K562 (cell line): ENCODE data around the gene CUL9. TPM values are rescaled to one million over a fixed set of nuclear protein-coding genes. Genes with fewer than 3 reads are reported as not detected.

ENCODE experiments used
- MED1 ChIP-seq: sonication (generic); formaldehyde crosslinking; IDR thresholded peaks from 2 replicates; pipeline ENCODE4 v1.8.1; 2023; ENCODE audit warnings: missing genetic modification reagents, borderline replicate concordance
- NR2F6 ChIP-seq: fragments of 450-650 bp; formaldehyde crosslinking; IDR thresholded peaks from 2 replicates; pipeline ENCODE4 v1.4.0; 2020; ENCODE audit warnings: mild to moderate bottlenecking
- RNF2 ChIP-seq: sonication (generic); IDR thresholded peaks from 2 replicates; pipeline ENCODE4 v1.6.1; 2016
- SP2 ChIP-seq: IDR thresholded peaks from 2 replicates; pipeline ENCODE4 v1.6.1; 2011; ENCODE audit warnings: mild to moderate bottlenecking, low read depth, low read length, moderate library complexity; ENCODE audit not compliant: poor library complexity, severe bottlenecking; ENCODE audit errors: extremely low read depth
- TEAD4 ChIP-seq, 2 experiments: sonication (generic) in 1 of 2; formaldehyde crosslinking in 1 of 2; IDR thresholded peaks; 2 replicates each; pipeline versions ENCODE4 v1.6.1 to v1.8.0; 2012 to 2022; ENCODE audit warnings: borderline replicate concordance in 1 of 2, inconsistent platforms in 1 of 2, low read length in 1 of 2, mild to moderate bottlenecking in 1 of 2, missing genetic modification reagents in 1 of 2
- TGIF2 ChIP-seq: sonication (generic); formaldehyde crosslinking; IDR thresholded peaks from 2 replicates; pipeline ENCODE4 v1.8.1; 2022; ENCODE audit warnings: mild to moderate bottlenecking, missing genetic modification reagents, moderate library complexity
- polyA plus RNA-seq, 8 experiments: library from polyadenylated mRNA; depleted of rRNA in 4 of 8; stranded (reverse) in 5 of 8; unstranded in 3 of 8; fragments of >200 nt; fragmentation: Nextera tagmentation in 2 of 8; fragmentation: Illumina TruSeq in 1 of 8; extraction: Ambion mirVana in 2 of 8; extraction: Trizol in 1 of 8; gene quantifications; 2 replicates each; pipeline versions ENCODE4 v1.2.1 to v1.2.3, GENCODE V29; 2011 to 2014; ENCODE audit warnings: inconsistent platforms in 1 of 8, missing spikeins in 1 of 8
- total RNA-seq, 7 experiments: library from RNA; depleted of rRNA in 6 of 7; stranded (reverse); fragments of >200 nt in 6 of 7; fragmentation: Illumina TruSeq in 2 of 7; extraction: Trizol in 2 of 7; gene quantifications; 2 replicates each; pipeline versions ENCODE4 v1.2.1 to v1.2.3, GENCODE V29; 2011 to 2021; ENCODE audit warnings: low replicate concordance in 1 of 7
- TF ChIP-seq, protein P1 (sequence below): fragments of 450-650 bp; IDR thresholded peaks from 2 replicates; pipeline ENCODE4 v1.6.1; 2016; ENCODE audit warnings: mild to moderate bottlenecking, moderate library complexity
- TF ChIP-seq, protein P2 (sequence below): fragments of 150-350 bp; IDR thresholded peaks from 2 replicates; pipeline ENCODE4 v1.6.1; 2014; ENCODE audit warnings: low read depth, mild to moderate bottlenecking, low read length, borderline replicate concordance
- TF ChIP-seq, protein P3 (sequence below), 2 experiments: fragments of 450-650 bp in 1 of 2; sonication (generic) in 1 of 2; formaldehyde crosslinking in 1 of 2; IDR thresholded peaks in 1 of 2; conservative IDR thresholded peaks in 1 of 2; 2 replicates each; pipeline versions ENCODE4 v1.6.1 to v1.8.1; 2016 to 2023; ENCODE audit warnings: mild to moderate bottlenecking in 2 of 2, moderate library complexity in 2 of 2, inconsistent platforms in 1 of 2, missing genetic modification reagents in 1 of 2

Gene CUL9
- total and polyA plus RNA-seq, 9 of the 15 experiments (the other 6 are each of a cell fraction or from before 2014, with no cell fraction given), result 0.50 to 20.7 (median 6.6) TPM

DNA sequence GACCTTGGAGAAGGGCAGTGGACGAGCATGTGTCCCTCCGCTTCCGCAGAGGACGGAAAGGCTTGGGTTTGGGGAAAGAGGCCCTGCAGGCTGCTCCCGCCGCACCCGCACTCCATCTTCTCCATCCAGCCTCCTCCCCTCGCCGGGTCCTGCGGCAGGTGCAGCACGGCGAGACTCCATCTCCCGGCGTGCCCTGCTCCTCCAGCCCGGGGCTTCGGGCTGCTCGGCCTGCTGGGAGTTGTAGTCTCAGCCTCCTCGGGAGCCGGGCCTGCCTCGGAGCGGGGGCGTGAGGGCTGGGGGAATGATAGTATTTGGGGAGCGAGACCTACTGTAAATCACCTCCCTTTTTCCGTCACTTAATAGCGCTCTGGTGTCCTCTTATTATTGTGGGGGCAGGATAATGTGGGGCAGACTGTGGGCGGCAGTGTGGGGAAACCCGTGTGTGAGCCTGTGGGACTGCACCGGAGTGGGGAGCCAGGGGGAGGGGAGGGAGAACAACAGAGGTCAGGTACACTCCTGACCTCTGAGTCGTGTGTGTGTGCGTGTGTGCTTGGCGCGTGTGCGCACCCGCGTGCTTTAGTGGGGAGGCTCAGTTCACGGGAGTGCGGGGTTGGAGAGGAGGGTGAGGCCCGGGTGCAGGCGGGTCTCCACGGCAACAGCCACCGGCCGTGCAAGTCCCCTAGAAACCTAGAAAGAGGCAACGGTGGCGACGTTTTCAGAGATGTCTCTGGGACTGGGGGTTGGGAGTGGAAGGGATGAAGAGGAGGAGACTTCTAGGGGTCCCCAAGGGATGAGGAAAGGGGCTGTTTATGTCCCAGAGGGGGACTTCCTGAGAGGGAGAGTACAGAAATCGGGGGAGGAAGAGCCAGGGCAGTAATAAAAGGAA is 65.4 kb downstream of the CUL9 start (continued):
- TF ChIP-seq, protein P1, sequence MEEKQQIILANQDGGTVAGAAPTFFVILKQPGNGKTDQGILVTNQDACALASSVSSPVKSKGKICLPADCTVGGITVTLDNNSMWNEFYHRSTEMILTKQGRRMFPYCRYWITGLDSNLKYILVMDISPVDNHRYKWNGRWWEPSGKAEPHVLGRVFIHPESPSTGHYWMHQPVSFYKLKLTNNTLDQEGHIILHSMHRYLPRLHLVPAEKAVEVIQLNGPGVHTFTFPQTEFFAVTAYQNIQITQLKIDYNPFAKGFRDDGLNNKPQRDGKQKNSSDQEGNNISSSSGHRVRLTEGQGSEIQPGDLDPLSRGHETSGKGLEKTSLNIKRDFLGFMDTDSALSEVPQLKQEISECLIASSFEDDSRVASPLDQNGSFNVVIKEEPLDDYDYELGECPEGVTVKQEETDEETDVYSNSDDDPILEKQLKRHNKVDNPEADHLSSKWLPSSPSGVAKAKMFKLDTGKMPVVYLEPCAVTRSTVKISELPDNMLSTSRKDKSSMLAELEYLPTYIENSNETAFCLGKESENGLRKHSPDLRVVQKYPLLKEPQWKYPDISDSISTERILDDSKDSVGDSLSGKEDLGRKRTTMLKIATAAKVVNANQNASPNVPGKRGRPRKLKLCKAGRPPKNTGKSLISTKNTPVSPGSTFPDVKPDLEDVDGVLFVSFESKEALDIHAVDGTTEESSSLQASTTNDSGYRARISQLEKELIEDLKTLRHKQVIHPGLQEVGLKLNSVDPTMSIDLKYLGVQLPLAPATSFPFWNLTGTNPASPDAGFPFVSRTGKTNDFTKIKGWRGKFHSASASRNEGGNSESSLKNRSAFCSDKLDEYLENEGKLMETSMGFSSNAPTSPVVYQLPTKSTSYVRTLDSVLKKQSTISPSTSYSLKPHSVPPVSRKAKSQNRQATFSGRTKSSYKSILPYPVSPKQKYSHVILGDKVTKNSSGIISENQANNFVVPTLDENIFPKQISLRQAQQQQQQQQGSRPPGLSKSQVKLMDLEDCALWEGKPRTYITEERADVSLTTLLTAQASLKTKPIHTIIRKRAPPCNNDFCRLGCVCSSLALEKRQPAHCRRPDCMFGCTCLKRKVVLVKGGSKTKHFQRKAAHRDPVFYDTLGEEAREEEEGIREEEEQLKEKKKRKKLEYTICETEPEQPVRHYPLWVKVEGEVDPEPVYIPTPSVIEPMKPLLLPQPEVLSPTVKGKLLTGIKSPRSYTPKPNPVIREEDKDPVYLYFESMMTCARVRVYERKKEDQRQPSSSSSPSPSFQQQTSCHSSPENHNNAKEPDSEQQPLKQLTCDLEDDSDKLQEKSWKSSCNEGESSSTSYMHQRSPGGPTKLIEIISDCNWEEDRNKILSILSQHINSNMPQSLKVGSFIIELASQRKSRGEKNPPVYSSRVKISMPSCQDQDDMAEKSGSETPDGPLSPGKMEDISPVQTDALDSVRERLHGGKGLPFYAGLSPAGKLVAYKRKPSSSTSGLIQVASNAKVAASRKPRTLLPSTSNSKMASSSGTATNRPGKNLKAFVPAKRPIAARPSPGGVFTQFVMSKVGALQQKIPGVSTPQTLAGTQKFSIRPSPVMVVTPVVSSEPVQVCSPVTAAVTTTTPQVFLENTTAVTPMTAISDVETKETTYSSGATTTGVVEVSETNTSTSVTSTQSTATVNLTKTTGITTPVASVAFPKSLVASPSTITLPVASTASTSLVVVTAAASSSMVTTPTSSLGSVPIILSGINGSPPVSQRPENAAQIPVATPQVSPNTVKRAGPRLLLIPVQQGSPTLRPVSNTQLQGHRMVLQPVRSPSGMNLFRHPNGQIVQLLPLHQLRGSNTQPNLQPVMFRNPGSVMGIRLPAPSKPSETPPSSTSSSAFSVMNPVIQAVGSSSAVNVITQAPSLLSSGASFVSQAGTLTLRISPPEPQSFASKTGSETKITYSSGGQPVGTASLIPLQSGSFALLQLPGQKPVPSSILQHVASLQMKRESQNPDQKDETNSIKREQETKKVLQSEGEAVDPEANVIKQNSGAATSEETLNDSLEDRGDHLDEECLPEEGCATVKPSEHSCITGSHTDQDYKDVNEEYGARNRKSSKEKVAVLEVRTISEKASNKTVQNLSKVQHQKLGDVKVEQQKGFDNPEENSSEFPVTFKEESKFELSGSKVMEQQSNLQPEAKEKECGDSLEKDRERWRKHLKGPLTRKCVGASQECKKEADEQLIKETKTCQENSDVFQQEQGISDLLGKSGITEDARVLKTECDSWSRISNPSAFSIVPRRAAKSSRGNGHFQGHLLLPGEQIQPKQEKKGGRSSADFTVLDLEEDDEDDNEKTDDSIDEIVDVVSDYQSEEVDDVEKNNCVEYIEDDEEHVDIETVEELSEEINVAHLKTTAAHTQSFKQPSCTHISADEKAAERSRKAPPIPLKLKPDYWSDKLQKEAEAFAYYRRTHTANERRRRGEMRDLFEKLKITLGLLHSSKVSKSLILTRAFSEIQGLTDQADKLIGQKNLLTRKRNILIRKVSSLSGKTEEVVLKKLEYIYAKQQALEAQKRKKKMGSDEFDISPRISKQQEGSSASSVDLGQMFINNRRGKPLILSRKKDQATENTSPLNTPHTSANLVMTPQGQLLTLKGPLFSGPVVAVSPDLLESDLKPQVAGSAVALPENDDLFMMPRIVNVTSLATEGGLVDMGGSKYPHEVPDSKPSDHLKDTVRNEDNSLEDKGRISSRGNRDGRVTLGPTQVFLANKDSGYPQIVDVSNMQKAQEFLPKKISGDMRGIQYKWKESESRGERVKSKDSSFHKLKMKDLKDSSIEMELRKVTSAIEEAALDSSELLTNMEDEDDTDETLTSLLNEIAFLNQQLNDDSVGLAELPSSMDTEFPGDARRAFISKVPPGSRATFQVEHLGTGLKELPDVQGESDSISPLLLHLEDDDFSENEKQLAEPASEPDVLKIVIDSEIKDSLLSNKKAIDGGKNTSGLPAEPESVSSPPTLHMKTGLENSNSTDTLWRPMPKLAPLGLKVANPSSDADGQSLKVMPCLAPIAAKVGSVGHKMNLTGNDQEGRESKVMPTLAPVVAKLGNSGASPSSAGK, result no peak
- TF ChIP-seq SP2 (peak; percentile 8), MED1 (CRISPR knock-in tag) (no peak), RNF2 (no peak), TEAD4 (IDR thresholded peaks at IDR 0.05; ENCODE audit: low read length) (0 out of 2 replicates have a peak, but pooled peaks have one; percentile 3), TEAD4 (CRISPR knock-in tag; IDR thresholded peaks at IDR 0.05; ENCODE audit: borderline replicate concordance) (no peak), NR2F6 (CRISPR knock-in tag) (no peak), TGIF2 (no peak)
- TF ChIP-seq, protein P2, sequence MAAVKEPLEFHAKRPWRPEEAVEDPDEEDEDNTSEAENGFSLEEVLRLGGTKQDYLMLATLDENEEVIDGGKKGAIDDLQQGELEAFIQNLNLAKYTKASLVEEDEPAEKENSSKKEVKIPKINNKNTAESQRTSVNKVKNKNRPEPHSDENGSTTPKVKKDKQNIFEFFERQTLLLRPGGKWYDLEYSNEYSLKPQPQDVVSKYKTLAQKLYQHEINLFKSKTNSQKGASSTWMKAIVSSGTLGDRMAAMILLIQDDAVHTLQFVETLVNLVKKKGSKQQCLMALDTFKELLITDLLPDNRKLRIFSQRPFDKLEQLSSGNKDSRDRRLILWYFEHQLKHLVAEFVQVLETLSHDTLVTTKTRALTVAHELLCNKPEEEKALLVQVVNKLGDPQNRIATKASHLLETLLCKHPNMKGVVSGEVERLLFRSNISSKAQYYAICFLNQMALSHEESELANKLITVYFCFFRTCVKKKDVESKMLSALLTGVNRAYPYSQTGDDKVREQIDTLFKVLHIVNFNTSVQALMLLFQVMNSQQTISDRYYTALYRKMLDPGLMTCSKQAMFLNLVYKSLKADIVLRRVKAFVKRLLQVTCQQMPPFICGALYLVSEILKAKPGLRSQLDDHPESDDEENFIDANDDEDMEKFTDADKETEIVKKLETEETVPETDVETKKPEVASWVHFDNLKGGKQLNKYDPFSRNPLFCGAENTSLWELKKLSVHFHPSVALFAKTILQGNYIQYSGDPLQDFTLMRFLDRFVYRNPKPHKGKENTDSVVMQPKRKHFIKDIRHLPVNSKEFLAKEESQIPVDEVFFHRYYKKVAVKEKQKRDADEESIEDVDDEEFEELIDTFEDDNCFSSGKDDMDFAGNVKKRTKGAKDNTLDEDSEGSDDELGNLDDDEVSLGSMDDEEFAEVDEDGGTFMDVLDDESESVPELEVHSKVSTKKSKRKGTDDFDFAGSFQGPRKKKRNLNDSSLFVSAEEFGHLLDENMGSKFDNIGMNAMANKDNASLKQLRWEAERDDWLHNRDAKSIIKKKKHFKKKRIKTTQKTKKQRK, result no peak
- TF ChIP-seq, protein P3, sequence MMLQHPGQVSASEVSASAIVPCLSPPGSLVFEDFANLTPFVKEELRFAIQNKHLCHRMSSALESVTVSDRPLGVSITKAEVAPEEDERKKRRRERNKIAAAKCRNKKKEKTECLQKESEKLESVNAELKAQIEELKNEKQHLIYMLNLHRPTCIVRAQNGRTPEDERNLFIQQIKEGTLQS (IDR thresholded peaks at IDR 0.05), result no peak
- TF ChIP-seq, protein P3 (CRISPR knock-in tag; conservative IDR thresholded peaks at IDR 0.05), result no peak
